GM18519 (cell line): Measurements from ENCODE around the gene GTF2I.
"Not testable (repeated sequence)": the region's sequence is repeated elsewhere in the genome, so short reads cannot be mapped to it uniquely, and the experiment has no call there.

ENCODE experiments used
- ATAC-seq: cut with Tn5 transposase; IDR thresholded peaks from one replicate; pipeline ENCODE4 v1.9.1; 2021; ENCODE audit warnings: mild to moderate bottlenecking, moderate library complexity; ENCODE audit not compliant: unreplicated experiment, low FRiP score

The GTF2I gene

DNA sequence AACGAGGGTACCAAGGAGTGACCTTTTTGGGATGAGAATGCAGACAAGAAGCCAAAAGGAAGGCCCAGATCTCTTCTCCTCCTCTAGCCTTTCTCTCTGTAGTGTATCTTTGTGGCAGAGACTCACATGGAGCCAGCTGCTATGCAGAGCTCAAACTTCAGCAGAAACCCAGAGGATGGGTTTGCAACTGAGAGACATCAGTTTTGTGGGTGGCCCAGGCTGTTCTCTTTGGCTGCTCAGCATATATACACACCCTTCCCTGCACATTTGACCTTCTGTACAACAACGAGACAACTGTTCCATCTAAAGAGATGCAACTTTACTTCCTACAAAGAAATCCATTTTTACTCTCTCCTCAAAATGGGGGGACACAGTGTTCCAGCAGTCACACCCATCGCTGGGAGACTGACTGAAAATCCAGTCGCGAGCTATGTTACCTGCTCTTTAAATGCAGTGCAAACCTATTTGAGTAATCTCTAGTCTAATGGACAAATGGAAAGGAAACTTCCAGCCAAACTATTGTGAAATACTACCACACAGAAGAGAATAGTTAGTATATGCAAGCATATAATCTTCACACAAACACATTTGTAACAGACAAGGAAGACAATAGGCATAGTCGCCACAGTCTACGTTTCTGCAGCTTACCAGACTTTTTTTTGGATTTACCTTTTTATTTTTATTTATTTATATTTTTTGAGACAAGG lies 51.2 kb downstream of the GTF2I start:
- ATAC-seq, result no peak

DNA sequence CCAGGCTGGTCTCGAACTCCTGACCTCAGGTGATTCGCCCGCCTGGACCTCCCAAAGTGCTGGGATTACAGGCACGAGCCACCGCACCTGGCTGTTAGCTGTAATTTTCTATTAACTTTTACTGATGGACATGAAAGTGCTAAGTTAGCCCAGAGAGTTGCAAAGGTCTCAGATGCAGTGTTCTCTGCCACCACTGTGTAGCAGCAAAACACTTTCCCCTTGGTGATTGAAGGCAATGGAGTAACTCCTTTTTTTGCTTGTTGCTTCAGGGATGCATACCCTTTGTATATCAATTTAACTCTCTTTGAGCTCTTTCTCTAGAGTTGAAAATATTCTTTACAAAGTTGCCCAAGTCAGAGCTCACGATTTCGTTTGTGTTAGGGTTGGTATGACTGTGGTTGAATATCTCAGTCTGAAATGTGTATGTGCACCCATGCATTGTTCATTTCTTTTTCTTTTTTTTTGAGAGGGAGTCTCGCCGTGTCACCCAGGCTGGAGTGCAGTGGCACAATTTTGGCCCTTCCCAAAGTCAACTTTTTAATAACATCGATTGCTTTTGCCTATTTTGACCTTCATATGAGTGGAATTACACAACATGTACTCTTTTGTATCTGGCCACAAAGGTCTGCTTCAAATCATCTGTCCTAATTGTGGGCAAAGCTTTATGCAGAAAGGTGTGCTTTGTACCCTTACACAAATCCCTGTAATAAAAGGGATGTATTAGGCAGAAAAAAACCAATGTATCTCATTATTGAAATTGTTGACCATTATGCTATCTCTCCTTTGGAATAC lies 52.6 kb downstream of the GTF2I start:
- no peak for ATAC-seq

DNA sequence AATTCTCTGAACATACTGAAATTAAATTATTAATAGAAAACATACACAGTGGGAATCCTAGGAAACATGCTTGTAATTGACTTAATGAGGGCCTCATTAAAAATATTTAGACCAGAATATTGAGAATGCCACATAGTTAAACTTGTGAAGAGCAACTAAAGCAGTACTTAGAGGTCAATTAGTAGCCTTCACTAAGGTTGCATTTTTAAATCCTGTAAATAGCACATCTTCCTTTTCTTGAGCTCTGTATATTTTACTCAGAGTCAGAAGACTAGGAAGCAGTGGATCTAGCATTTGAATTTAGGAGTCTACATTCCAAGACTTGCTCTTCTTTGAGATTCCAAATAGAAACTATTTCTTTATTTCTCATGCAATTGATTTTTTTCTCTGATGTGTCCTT lies 56.0 kb downstream of the GTF2I start:
- no peak for ATAC-seq

GRCh38 chr7:74717889-74718288 lies 60.4 kb downstream of the GTF2I start:
- no peak for ATAC-seq

GRCh38 chr7:74718336-74718735 lies 60.8 kb downstream of the GTF2I start:
- no peak for ATAC-seq

GRCh38 chr7:74722153-74722552 lies 64.6 kb downstream of the GTF2I start:
- ATAC-seq, result no peak

DNA sequence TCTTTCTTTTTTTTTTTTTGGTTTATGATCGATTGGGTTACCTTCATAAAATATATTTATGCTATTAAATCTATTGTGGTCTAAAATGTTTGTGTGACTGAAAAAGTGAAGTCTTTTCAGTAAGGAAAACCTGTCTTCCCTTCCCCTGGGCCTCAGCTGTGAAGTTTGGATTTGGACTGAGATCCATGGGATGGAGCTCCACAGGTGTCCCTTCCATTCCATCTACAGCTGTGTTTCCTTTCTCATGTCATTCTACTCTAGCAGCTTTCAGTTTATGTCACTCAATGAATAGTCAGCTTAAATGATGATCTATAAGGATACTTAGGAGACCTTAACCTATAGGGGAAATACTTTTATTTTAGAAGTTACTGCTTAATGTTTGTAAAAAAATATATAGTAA lies 68.3 kb downstream of the GTF2I start:
- ATAC-seq, result no peak

DNA sequence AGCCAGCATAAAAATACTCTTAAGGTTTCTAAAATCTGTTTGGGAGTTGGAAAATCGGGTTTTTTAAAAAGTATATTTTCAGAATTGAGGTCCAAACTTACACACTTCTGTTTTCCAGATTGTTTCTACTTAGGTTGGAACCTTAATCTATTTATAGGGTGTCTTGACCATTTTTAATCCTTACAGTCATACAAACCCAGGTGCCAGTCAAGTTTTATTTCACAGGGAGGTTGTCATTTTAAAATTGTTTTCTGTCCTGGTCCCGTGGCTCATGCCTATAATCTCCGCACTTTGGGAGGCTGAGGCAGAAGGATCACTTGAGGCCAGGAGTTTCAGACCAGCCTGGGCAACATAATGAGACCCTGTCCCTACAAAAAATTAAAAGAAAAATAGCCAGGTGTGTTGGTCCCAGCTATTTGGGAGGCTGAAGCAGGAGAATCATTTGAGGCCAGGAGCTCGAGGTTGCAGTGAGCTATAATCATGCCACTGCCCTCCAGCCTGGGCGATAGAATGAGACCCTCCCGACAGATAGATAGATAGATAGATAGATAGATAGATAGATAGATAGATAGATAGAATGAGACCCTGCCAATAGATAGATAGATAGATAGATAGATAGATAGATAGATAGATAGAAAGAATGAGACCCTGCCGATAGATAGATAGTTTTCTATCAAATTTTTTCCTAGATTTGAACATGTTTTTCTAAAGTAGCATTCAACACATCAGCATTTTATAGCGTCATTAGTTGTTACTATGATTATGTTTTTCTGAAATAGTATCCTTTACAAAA lies 69.0 kb downstream of the GTF2I start:
- no peak for ATAC-seq

- ATAC-seq, result not testable (repeated sequence)
Observed at GRCh38 chr7:74728686-74729085, 71.2 kb downstream of the GTF2I start.

GRCh38 chr7:74730186-74730585 lies 72.7 kb downstream of the GTF2I start:
- not testable (repeated sequence) for ATAC-seq

- ATAC-seq, result not testable (repeated sequence)
Observed at GRCh38 chr7:74739974-74740703, 82.6 kb downstream of the GTF2I start.

- not testable (repeated sequence) for ATAC-seq
Observed at GRCh38 chr7:74743936-74744557, 86.5 kb downstream of the GTF2I start.

- ATAC-seq, result not testable (repeated sequence)
Observed at GRCh38 chr7:74753921-74754482, 96.5 kb downstream of the GTF2I start.

DNA sequence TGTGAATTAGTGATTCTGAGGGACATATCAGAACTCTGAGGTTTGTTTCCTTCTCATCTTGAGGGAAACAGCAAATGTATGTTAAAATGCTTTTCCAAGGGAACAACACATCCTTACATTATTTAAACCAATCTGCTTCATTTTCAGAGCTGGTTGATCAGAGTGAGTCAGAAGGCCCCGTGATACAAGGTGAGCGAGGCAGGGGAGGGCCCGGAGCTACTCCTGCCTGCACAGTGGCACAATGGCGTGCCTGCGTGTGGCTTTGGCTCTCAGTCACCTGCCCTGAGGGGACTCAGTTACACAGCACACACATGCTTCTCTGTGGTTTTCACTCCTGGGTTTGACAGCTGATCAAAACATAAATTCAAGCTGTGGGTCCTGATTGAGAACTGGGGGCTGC lies 99.2 kb downstream of the GTF2I start:
- ATAC-seq, result not testable (repeated sequence)

GRCh38 chr7:74758268-74758667 lies 100.8 kb downstream of the GTF2I start:
- ATAC-seq, result not testable (repeated sequence)

- ATAC-seq, result not testable (repeated sequence)
Observed at GRCh38 chr7:74758982-74759381, 101.5 kb downstream of the GTF2I start.

- not testable (repeated sequence) for ATAC-seq
Observed at GRCh38 chr7:74765205-74765918, 107.8 kb downstream of the GTF2I start.

GRCh38 chr7:74766509-74766908 lies 109.0 kb downstream of the GTF2I start:
- not testable (repeated sequence) for ATAC-seq

GRCh38 chr7:74766991-74767390 lies 109.5 kb downstream of the GTF2I start:
- not testable (repeated sequence) for ATAC-seq
